ENCODE measurements around the gene IQGAP2. TPM values are rescaled to one million over a fixed set of nuclear protein-coding genes. Genes with fewer than 3 reads are reported as not detected.

The IQGAP2 gene
- polyA plus RNA-seq, 2 donors, result 1.4 to 2.0 TPM

- no peaks in the 10 kb centered on the region for H3K4me1 ChIP-seq (ENCODE audit: control insufficient read depth in 2 of 2, insufficient read depth in 2 of 2, low read length in 1 of 2)
Measured at GRCh38 chr5:76709762-76710161, 306.7 kb downstream of the IQGAP2 start.

GRCh38 chr5:76710991-76711390 is 307.9 kb downstream of the IQGAP2 start:
- Histone ChIP-seq H3K9me3 (ENCODE audit: control insufficient read depth in 2 of 2, insufficient read depth in 1 of 2, low read depth in 1 of 2, low read length in 1 of 2) (no peaks in the 10 kb centered on the region), H3K4me3 (ENCODE audit: low read depth in 1 of 2, low read length in 2 of 2) (no peak overlapping the region), H3K27ac (ENCODE audit: low read depth in 2 of 2, low read length in 1 of 2) (no peak overlapping the region), H3K36me3 (ENCODE audit: control insufficient read depth in 2 of 2, insufficient read depth in 2 of 2, low read length in 1 of 2) (no peaks in the 10 kb centered on the region), H3K4me1 (ENCODE audit: control insufficient read depth in 2 of 2, insufficient read depth in 2 of 2, low read length in 1 of 2) (no peaks in the 10 kb centered on the region), H3K27me3 (ENCODE audit: control insufficient read depth in 1 of 2, insufficient read depth in 2 of 2, low read length in 2 of 2) (no peaks in the 10 kb centered on the region)
- WGBS, 2 donors, result 40 to 55% methylated on average over 4 of the region's 4 CpGs

More at GRCh38 chr5:76709762-76710161, 306.7 kb downstream of the IQGAP2 start:
- H3K36me3 ChIP-seq (ENCODE audit: control insufficient read depth in 2 of 2, insufficient read depth in 2 of 2, low read length in 1 of 2), result no peaks in the 10 kb centered on the region
- no peaks in the 10 kb centered on the region for H3K9me3 ChIP-seq (ENCODE audit: control insufficient read depth in 2 of 2, insufficient read depth in 1 of 2, low read depth in 1 of 2, low read length in 1 of 2)
- no peak overlapping the region for H3K4me3 ChIP-seq (ENCODE audit: low read depth in 1 of 2, low read length in 2 of 2)
- no peak overlapping the region for H3K27ac ChIP-seq (ENCODE audit: low read depth in 2 of 2, low read length in 1 of 2)
- H3K27me3 ChIP-seq (ENCODE audit: control insufficient read depth in 1 of 2, insufficient read depth in 2 of 2, low read length in 2 of 2), result no peaks in the 10 kb centered on the region
- 68 to 79% methylated on average over 2 of the region's 2 CpGs for WGBS, 2 donors

GRCh38 chr5:76714751-76715485 is 311.8 kb downstream of the IQGAP2 start:
- peak overlapping the region; percentile 59 for H3K4me3 ChIP-seq (ENCODE audit: low read depth in 1 of 2, low read length in 2 of 2)
- WGBS, 2 donors, result 20% methylated on average over 52 of the region's 52 CpGs
- no peaks in the 10 kb centered on the region for H3K27me3 ChIP-seq (ENCODE audit: control insufficient read depth in 1 of 2, insufficient read depth in 2 of 2, low read length in 2 of 2)
- no peaks in the 10 kb centered on the region for H3K9me3 ChIP-seq (ENCODE audit: control insufficient read depth in 2 of 2, insufficient read depth in 1 of 2, low read depth in 1 of 2, low read length in 1 of 2)
- no peaks in the 10 kb centered on the region for H3K4me1 ChIP-seq (ENCODE audit: control insufficient read depth in 2 of 2, insufficient read depth in 2 of 2, low read length in 1 of 2)
- no peak overlapping the region for H3K27ac ChIP-seq (ENCODE audit: low read depth in 2 of 2, low read length in 1 of 2)
- H3K36me3 ChIP-seq (ENCODE audit: control insufficient read depth in 2 of 2, insufficient read depth in 2 of 2, low read length in 1 of 2), result no peaks in the 10 kb centered on the region

GRCh38 chr5:76715486-76715735 is 312.3 kb downstream of the IQGAP2 start:
- WGBS, 2 donors, result 0 to 2% methylated on average over 14 of the region's 14 CpGs
- H3K36me3 ChIP-seq (ENCODE audit: control insufficient read depth in 2 of 2, insufficient read depth in 2 of 2, low read length in 1 of 2), result no peaks in the 10 kb centered on the region
- H3K4me3 ChIP-seq (ENCODE audit: low read depth in 1 of 2, low read length in 2 of 2), result peak overlapping the region; percentile 59
- H3K27ac ChIP-seq (ENCODE audit: low read depth in 2 of 2, low read length in 1 of 2), result peak overlapping the region in 1 of 2 donors; percentile 40
- no peaks in the 10 kb centered on the region for H3K4me1 ChIP-seq (ENCODE audit: control insufficient read depth in 2 of 2, insufficient read depth in 2 of 2, low read length in 1 of 2)
- H3K27me3 ChIP-seq (ENCODE audit: control insufficient read depth in 1 of 2, insufficient read depth in 2 of 2, low read length in 2 of 2), result no peaks in the 10 kb centered on the region
- no peaks in the 10 kb centered on the region for H3K9me3 ChIP-seq (ENCODE audit: control insufficient read depth in 2 of 2, insufficient read depth in 1 of 2, low read depth in 1 of 2, low read length in 1 of 2)

GRCh38 chr5:76715736-76716455 is 312.8 kb downstream of the IQGAP2 start, which contains the start of gene F2R:
Gene F2R (plus strand): TSS chr5:76716126. CDS start chr5:76716308, 182 bp downstream.
- H3K4me3 ChIP-seq (ENCODE audit: low read depth in 1 of 2, low read length in 2 of 2), result peak within 1 kb of the TSS; percentile 59
- H3K27ac ChIP-seq (ENCODE audit: low read depth in 2 of 2, low read length in 1 of 2), result peak within 1 kb of the TSS in 1 of 2 donors; percentile 40
- no peaks in the 10 kb centered on the region for H3K27me3 ChIP-seq (ENCODE audit: control insufficient read depth in 1 of 2, insufficient read depth in 2 of 2, low read length in 2 of 2)
- 0% methylated on average over 43 to 82 of the region's 82 CpGs for WGBS, 2 donors
- no peaks in the 10 kb centered on the region for H3K9me3 ChIP-seq (ENCODE audit: control insufficient read depth in 2 of 2, insufficient read depth in 1 of 2, low read depth in 1 of 2, low read length in 1 of 2)
- no peaks in the 10 kb centered on the region for H3K4me1 ChIP-seq (ENCODE audit: control insufficient read depth in 2 of 2, insufficient read depth in 2 of 2, low read length in 1 of 2)
- no peaks in the 10 kb centered on the region for H3K36me3 ChIP-seq (ENCODE audit: control insufficient read depth in 2 of 2, insufficient read depth in 2 of 2, low read length in 1 of 2)

GRCh38 chr5:76716456-76717157 is 313.5 kb downstream of the IQGAP2 start:
- WGBS, 2 donors, result 9 to 11% methylated on average over 29 of the region's 29 CpGs
- H3K9me3 ChIP-seq (ENCODE audit: control insufficient read depth in 2 of 2, insufficient read depth in 1 of 2, low read depth in 1 of 2, low read length in 1 of 2), result no peaks in the 10 kb centered on the region
- H3K4me1 ChIP-seq (ENCODE audit: control insufficient read depth in 2 of 2, insufficient read depth in 2 of 2, low read length in 1 of 2), result no peaks in the 10 kb centered on the region
- H3K4me3 ChIP-seq (ENCODE audit: low read depth in 1 of 2, low read length in 2 of 2), result peak overlapping the region; percentile 59
- no peaks in the 10 kb centered on the region for H3K27me3 ChIP-seq (ENCODE audit: control insufficient read depth in 1 of 2, insufficient read depth in 2 of 2, low read length in 2 of 2)
- H3K27ac ChIP-seq (ENCODE audit: low read depth in 2 of 2, low read length in 1 of 2), result peak overlapping the region in 1 of 2 donors; percentile 12
- H3K36me3 ChIP-seq (ENCODE audit: control insufficient read depth in 2 of 2, insufficient read depth in 2 of 2, low read length in 1 of 2), result no peaks in the 10 kb centered on the region

GRCh38 chr5:76717222-76718083 is 314.4 kb downstream of the IQGAP2 start:
- 82 to 84% methylated on average over 11 of the region's 11 CpGs for WGBS, 2 donors
- Histone ChIP-seq H3K4me3 (ENCODE audit: low read depth in 1 of 2, low read length in 2 of 2) (peak overlapping the region in 1 of 2 donors; percentile 59), H3K36me3 (ENCODE audit: control insufficient read depth in 2 of 2, insufficient read depth in 2 of 2, low read length in 1 of 2) (no peaks in the 10 kb centered on the region), H3K9me3 (ENCODE audit: control insufficient read depth in 2 of 2, insufficient read depth in 1 of 2, low read depth in 1 of 2, low read length in 1 of 2) (no peaks in the 10 kb centered on the region), H3K27ac (ENCODE audit: low read depth in 2 of 2, low read length in 1 of 2) (no peak overlapping the region), H3K4me1 (ENCODE audit: control insufficient read depth in 2 of 2, insufficient read depth in 2 of 2, low read length in 1 of 2) (no peaks in the 10 kb centered on the region), H3K27me3 (ENCODE audit: control insufficient read depth in 1 of 2, insufficient read depth in 2 of 2, low read length in 2 of 2) (no peaks in the 10 kb centered on the region)

- H3K9me3 ChIP-seq (ENCODE audit: control insufficient read depth in 2 of 2, insufficient read depth in 1 of 2, low read depth in 1 of 2, low read length in 1 of 2), result no peaks in the 10 kb centered on the region
- no peaks in the 10 kb centered on the region for H3K36me3 ChIP-seq (ENCODE audit: control insufficient read depth in 2 of 2, insufficient read depth in 2 of 2, low read length in 1 of 2)
- 87 to 89% methylated on average over 5 of the region's 5 CpGs for WGBS, 2 donors
- no peak overlapping the region for H3K27ac ChIP-seq (ENCODE audit: low read depth in 2 of 2, low read length in 1 of 2)
- no peak overlapping the region for H3K4me3 ChIP-seq (ENCODE audit: low read depth in 1 of 2, low read length in 2 of 2)
- H3K4me1 ChIP-seq (ENCODE audit: control insufficient read depth in 2 of 2, insufficient read depth in 2 of 2, low read length in 1 of 2), result no peaks in the 10 kb centered on the region
- H3K27me3 ChIP-seq (ENCODE audit: control insufficient read depth in 1 of 2, insufficient read depth in 2 of 2, low read length in 2 of 2), result no peaks in the 10 kb centered on the region
Measured at GRCh38 chr5:76718381-76718832, 315.3 kb downstream of the IQGAP2 start.

- no peaks in the 10 kb centered on the region for H3K36me3 ChIP-seq (ENCODE audit: control insufficient read depth in 2 of 2, insufficient read depth in 2 of 2, low read length in 1 of 2)
- H3K27me3 ChIP-seq (ENCODE audit: control insufficient read depth in 1 of 2, insufficient read depth in 2 of 2, low read length in 2 of 2), result no peaks in the 10 kb centered on the region
- 85 to 92% methylated on average over 4 of the region's 4 CpGs for WGBS, 2 donors
- H3K4me1 ChIP-seq (ENCODE audit: control insufficient read depth in 2 of 2, insufficient read depth in 2 of 2, low read length in 1 of 2), result no peaks in the 10 kb centered on the region
- H3K27ac ChIP-seq (ENCODE audit: low read depth in 2 of 2, low read length in 1 of 2), result no peak overlapping the region
- H3K9me3 ChIP-seq (ENCODE audit: control insufficient read depth in 2 of 2, insufficient read depth in 1 of 2, low read depth in 1 of 2, low read length in 1 of 2), result no peaks in the 10 kb centered on the region
- no peak overlapping the region for H3K4me3 ChIP-seq (ENCODE audit: low read depth in 1 of 2, low read length in 2 of 2)
Measured at GRCh38 chr5:76718880-76719279, 315.8 kb downstream of the IQGAP2 start.

Data from esophagus (tissue), 2 donors.